ENCODE data around the gene TLR10.

The TLR10 gene

DNA sequence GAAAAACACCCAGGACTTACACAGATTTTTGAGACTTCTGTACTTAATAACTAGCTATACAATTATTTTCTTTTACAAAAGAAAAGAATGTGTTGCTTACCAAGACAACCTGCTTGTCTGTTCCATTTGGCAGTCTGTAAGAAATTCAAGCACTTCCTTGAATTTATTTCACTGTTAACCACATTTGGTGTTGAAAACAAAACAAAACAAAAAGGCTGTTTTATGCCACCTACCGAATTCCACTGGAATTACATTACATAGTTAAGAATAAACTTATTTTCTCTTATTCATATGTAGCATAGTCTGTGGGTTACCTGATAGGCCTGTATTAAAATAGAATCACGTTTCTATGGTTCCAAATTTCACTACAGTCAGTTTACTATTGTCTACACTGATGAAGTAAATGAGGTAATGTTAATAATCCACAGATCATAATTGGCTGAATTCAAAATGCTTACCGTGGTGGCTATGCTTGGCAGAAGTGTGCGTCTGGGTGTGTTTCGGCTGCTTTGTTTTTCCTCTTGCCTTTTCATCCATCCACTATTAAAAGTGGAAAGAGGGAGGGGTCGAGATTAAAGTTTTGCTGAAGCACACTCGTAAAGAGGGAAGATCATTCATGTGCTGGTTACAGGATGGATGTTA lies 22.0 kb upstream of the TLR10 start, which contains the start of gene TLR1:
TSS of gene TLR1 (minus strand) at position 138 of the 642 bp plus-strand sequence. CDS start 5,960 bp downstream, outside the sequence.
- DNase-seq: no peak
- H3K4me3 Mint-ChIP-seq: no peak within 1 kb of the TSS
- TF ChIP-seq, protein P1, sequence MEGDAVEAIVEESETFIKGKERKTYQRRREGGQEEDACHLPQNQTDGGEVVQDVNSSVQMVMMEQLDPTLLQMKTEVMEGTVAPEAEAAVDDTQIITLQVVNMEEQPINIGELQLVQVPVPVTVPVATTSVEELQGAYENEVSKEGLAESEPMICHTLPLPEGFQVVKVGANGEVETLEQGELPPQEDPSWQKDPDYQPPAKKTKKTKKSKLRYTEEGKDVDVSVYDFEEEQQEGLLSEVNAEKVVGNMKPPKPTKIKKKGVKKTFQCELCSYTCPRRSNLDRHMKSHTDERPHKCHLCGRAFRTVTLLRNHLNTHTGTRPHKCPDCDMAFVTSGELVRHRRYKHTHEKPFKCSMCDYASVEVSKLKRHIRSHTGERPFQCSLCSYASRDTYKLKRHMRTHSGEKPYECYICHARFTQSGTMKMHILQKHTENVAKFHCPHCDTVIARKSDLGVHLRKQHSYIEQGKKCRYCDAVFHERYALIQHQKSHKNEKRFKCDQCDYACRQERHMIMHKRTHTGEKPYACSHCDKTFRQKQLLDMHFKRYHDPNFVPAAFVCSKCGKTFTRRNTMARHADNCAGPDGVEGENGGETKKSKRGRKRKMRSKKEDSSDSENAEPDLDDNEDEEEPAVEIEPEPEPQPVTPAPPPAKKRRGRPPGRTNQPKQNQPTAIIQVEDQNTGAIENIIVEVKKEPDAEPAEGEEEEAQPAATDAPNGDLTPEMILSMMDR (IDR thresholded peaks at IDR 0.05): peak; percentile 34

DNA sequence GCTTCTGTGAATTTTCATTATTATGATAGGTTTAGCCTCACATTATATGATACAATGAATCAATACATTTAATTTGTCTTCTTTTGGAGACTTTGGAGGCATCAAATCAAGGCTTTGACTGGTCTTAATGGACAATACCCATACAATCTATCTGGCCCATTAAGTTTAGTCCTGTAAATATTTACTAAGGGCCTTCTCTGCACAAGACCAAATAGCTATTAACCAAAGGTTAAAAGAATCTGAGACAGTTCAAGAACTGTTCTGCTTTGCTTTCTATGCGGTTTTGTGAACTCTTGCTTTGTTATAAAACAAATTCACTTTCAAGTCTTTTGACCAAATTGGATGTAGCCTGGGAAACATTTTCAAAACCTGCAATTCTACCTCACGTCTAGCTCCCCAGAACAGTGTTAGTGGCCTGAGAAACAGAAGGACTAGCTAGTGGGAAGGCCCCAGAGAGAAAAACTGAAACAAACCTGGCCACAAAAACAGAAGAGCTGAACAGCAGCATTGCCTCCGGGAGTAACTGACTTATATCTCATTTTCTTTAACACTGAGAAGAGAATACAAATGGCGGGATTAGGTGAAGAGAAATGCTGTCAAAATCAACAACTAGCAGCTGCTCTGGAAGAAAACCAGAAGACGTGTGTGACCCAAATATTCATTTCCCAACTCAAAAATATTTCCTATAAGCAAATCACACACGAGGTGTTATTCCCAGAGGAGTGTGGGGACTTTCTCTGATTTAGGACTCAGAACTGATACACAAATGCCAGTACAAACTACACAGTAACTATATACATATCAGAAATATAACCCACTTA lies 21.3 kb upstream of the TLR10 start:
- Mint-ChIP-seq H3K36me3 (ENCODE audit: low read depth) (peaks cover 8% of the 10 kb centered on the region), H3K9me3 (peaks cover 49% of the 10 kb centered on the region), H3K27ac (no peak overlapping the region), H3K4me3 (no peak overlapping the region), H3K4me1 (no peaks in the 10 kb centered on the region), H3K27me3 (ENCODE audit: low read depth, poor library complexity) (peaks cover 6% of the 10 kb centered on the region)
- no peak for DNase-seq
- TF ChIP-seq, protein P1 (IDR thresholded peaks at IDR 0.05): no peak

More for the DNA sequence above, 22.0 kb upstream of the TLR10 start, which contains the start of gene TLR1:
- no peaks in the 10 kb centered on the region for H3K4me1 Mint-ChIP-seq
- peak within 1 kb of the TSS; percentile 30 for H3K27ac Mint-ChIP-seq
- H3K9me3 Mint-ChIP-seq: peaks cover 51% of the 10 kb centered on the region
- peaks cover 8% of the 10 kb centered on the region for H3K36me3 Mint-ChIP-seq (ENCODE audit: low read depth)
- peaks cover 3% of the 10 kb centered on the region for H3K27me3 Mint-ChIP-seq (ENCODE audit: low read depth, poor library complexity)

DNA sequence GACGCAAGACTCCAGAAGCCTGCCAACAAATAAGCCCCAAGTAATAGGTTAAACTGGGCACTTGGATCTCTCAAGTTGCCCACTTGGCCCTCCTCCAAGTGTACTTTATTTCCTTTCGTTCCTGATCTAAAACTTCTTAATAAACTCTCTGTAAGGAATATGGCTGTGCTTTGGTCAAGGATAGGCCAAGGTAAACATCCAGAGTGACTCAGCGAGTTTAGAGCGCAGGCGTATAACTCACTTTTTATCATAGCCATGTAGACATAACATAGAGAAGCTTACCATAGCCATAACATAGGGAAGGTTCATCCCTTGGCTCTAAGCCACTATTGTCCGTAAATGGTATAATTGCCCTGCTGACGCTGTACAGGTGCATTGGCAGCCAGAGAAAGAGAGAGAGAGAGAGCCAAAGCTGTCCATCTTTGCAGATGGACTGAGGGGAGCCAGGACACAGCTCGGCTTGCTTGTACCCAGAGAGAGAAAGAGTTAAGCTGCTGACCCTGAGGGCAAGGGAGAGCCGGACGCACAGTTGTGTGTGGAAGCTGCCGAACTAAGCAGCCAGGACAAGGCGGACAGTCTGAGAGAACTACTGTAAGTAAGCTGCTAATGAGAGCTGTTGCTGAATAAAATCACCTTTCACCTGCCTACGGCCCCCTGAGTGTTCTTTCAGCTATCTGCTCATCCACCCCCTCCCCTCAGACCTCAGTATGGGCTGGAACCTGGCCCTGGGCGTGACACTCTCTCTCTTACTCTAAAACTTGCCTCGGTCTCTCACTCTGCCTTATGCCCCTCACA lies 20.0 kb upstream of the TLR10 start:
- H3K9me3 Mint-ChIP-seq: peaks cover 51% of the 10 kb centered on the region
- H3K27me3 Mint-ChIP-seq (ENCODE audit: low read depth, poor library complexity): peaks cover 8% of the 10 kb centered on the region
- H3K27ac Mint-ChIP-seq: no peak overlapping the region
- DNase-seq: no peak
- H3K4me3 Mint-ChIP-seq: no peak overlapping the region
- no peaks in the 10 kb centered on the region for H3K4me1 Mint-ChIP-seq
- TF ChIP-seq, protein P1 (IDR thresholded peaks at IDR 0.05): no peak
- H3K36me3 Mint-ChIP-seq (ENCODE audit: low read depth): peaks cover 8% of the 10 kb centered on the region

DNA sequence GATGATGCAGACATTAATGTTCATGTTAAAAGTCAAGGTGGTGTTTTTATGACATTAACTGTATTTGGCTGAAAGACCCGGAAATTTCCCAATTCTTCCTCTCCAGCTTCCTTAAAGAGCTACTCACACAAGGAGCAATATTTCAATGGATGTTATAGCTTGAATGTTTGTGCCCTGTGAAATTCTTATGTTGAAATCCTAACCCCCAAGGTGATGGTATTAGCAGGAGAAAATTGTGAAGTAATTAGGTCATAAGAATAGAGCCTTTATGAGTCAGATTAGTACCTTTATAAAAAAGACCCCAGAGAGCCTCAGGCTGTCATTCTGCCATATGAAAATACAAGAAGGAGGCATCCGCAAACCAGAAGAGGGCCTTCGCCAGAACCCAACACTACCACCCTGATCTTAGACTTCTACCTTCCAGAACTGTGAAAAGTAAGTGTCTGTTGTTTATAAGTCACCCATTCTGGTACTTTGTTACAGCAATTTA lies 18.2 kb upstream of the TLR10 start:
- no peak overlapping the region for H3K27ac Mint-ChIP-seq
- no peak for DNase-seq
- H3K27me3 Mint-ChIP-seq (ENCODE audit: low read depth, poor library complexity): peaks cover 8% of the 10 kb centered on the region
- H3K4me1 Mint-ChIP-seq: no peaks in the 10 kb centered on the region
- TF ChIP-seq, protein P1 (IDR thresholded peaks at IDR 0.05): no peak
- H3K36me3 Mint-ChIP-seq (ENCODE audit: low read depth): peaks cover 8% of the 10 kb centered on the region
- no peak overlapping the region for H3K4me3 Mint-ChIP-seq
- peaks cover 46% of the 10 kb centered on the region for H3K9me3 Mint-ChIP-seq

DNA sequence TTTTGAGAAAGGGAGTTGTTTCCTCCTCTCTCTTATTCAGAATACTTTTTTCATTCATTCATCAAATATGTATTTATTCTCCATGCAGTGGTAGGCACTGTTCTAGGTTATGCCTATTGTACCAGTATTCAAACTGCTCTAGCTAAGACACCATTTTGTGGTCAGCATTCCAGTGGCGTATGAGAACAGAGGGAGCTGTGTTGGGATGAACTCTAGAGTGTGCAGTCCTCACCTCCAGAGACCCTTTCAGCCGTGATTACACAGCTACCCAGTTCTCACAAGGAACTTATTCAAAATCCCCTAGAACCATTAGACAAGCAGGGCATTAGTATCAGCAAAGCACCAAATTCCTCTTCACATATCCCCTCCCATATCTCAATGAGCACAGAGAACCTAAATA lies 17.6 kb upstream of the TLR10 start:
- peaks cover 8% of the 10 kb centered on the region for H3K27me3 Mint-ChIP-seq (ENCODE audit: low read depth, poor library complexity)
- no peak for DNase-seq
- peaks cover 8% of the 10 kb centered on the region for H3K36me3 Mint-ChIP-seq (ENCODE audit: low read depth)
- TF ChIP-seq, protein P1 (IDR thresholded peaks at IDR 0.05): no peak
- H3K9me3 Mint-ChIP-seq: peaks cover 43% of the 10 kb centered on the region
- no peak overlapping the region for H3K27ac Mint-ChIP-seq
- no peak overlapping the region for H3K4me3 Mint-ChIP-seq
- no peaks in the 10 kb centered on the region for H3K4me1 Mint-ChIP-seq

All from nephron progenitor cell (in vitro differentiated cells).